Measurements from ENCODE around the gene SPATA1. TPM values are rescaled to one million over a fixed set of nuclear protein-coding genes. Genes with fewer than 3 reads are reported as not detected.

Gene SPATA1
- total and polyA plus RNA-seq, 8 donors = 0.16 to 1.4 (median 0.94) TPM

DNA sequence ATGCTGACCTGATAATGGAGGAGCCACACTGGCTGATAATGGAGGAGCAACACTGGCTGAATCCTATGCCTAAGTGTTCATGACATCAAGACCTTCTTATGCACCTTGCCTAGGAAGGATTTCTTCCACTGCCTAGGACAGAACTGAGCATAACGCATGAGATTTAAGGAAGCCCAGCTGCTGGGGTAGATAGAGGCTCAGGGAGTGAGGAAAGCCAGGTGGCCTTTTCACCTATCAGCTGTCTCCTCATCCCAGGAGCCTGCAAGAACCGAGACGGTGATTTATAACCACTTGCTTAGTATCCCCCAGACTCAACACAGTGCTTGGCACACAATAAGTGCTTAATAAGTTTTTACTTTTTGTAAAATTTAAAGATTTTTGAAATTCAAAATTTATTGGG lies 75.5 kb downstream of the SPATA1 start:
- Histone ChIP-seq H3K27ac (no peak overlapping the region), H3K36me3 (no peaks in the 10 kb centered on the region), H3K27me3 (no peaks in the 10 kb centered on the region), H3K9me3 (no peaks in the 10 kb centered on the region), H3K4me1 (no peaks in the 10 kb centered on the region), H3K4me3 (no peak overlapping the region)
- WGBS, 2 donors = 94 to 96% methylated on average over 3 of the region's 3 CpGs
- no peak for FAIRE-seq
- TF ChIP-seq, protein P1, sequence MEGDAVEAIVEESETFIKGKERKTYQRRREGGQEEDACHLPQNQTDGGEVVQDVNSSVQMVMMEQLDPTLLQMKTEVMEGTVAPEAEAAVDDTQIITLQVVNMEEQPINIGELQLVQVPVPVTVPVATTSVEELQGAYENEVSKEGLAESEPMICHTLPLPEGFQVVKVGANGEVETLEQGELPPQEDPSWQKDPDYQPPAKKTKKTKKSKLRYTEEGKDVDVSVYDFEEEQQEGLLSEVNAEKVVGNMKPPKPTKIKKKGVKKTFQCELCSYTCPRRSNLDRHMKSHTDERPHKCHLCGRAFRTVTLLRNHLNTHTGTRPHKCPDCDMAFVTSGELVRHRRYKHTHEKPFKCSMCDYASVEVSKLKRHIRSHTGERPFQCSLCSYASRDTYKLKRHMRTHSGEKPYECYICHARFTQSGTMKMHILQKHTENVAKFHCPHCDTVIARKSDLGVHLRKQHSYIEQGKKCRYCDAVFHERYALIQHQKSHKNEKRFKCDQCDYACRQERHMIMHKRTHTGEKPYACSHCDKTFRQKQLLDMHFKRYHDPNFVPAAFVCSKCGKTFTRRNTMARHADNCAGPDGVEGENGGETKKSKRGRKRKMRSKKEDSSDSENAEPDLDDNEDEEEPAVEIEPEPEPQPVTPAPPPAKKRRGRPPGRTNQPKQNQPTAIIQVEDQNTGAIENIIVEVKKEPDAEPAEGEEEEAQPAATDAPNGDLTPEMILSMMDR (IDR thresholded peaks at IDR 0.05) = no peak
- intact Hi-C loops (cut with DNase I) = no loop called here
- no peak for DNase-seq
- no peak for ATAC-seq

DNA sequence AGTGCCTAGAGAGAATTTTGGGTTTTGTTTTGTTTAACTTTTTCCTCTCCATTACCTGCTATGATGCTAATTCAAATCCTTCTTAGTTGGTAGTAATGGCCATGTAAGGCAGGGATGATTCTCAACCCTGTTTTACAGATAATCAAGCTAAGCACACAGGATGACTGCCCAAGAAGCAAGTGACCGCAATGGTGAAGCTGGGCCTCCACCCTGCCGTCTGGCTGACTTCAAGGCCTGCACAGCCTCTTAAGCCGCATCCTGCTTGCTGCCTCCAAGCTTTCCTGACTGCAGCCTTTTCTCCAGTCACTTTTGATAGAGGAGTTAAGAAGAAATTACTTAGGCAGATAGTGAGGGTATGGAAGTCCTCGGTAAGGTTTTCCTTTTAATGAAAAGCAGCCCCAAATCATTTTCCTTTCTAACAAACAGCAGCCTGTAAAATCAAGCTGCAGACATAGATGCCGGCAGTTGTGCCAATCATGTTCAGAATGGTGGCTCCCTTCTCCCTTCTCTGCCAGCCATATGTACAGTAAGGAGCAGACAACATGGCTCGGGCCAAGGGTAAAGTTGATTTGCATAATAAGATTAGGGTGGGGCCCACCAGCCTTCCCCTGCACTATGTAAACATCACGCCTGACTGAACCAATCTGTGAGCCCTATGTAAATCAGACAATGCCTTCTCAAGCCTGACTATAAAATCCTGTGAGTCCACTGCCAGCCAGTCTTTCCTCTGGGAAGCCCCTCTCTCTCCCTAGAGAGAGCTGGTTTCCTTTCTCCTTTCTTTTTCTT lies 76.8 kb downstream of the SPATA1 start:
- ATAC-seq (peak in 1 of 4 donors; percentile 29), DNase-seq (no peak), FAIRE-seq (no peak)
- 84 to 86% methylated on average over 7 of the region's 7 CpGs for WGBS, 2 donors
- H3K27me3 ChIP-seq = no peaks in the 10 kb centered on the region
- no peaks in the 10 kb centered on the region for H3K9me3 ChIP-seq
- no peaks in the 10 kb centered on the region for H3K36me3 ChIP-seq
- TF ChIP-seq, protein P1 (IDR thresholded peaks at IDR 0.05) = no peak
- no peak overlapping the region for H3K4me3 ChIP-seq
- intact Hi-C loops (cut with DNase I) = no loop called here
- no peaks in the 10 kb centered on the region for H3K4me1 ChIP-seq
- no peak overlapping the region for H3K27ac ChIP-seq

DNA sequence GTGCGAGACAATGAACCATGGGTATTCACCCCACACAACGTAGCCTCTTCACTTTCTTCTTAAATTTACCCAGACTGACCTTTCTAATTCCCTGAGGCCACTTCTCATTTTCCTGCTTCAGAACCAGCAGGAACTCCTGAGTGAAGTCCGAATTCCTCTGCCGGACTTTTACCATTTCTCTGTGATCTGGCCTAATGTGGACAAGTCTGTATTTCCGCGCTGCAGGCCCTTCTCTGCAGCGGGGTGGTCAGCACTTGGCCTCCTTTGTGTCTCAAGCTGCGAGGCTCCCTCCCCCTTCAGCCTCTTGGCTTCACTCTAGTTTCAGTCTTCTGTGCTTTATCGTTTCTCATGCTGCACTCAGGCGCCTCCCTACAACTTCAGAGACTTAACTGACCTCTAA lies 77.5 kb downstream of the SPATA1 start:
- no peaks in the 10 kb centered on the region for H3K27me3 ChIP-seq
- ATAC-seq (no peak), FAIRE-seq (no peak), DNase-seq (no peak)
- H3K4me1 ChIP-seq = no peaks in the 10 kb centered on the region
- WGBS, 2 donors = 85 to 88% methylated on average over 10 of the region's 10 CpGs
- H3K36me3 ChIP-seq = no peaks in the 10 kb centered on the region
- H3K4me3 ChIP-seq = no peak overlapping the region
- no peaks in the 10 kb centered on the region for H3K9me3 ChIP-seq
- TF ChIP-seq, protein P1 (IDR thresholded peaks at IDR 0.05) = no peak
- intact Hi-C loops (cut with DNase I) = no loop called here
- no peak overlapping the region for H3K27ac ChIP-seq

DNA sequence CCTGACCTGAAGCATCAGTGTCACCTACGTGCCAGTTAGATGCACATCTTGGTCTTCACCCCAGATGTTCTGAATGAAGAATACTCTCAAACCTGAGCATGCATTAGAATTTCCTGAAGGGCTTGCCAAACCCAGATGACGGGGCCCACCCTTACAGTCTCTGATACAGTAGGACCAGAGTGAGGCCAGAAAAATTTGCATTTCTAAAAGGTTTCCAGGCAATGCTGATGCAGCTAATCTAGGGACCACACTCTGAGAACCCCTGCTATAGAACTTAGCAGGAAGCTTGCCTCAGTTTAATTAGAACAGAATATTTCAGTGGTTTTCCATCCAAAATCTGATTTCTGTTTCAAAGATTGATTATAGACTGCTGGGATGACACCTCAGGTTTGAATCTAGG lies 77.9 kb downstream of the SPATA1 start:
- DNase-seq (no peak), ATAC-seq (no peak), FAIRE-seq (no peak)
- WGBS, 2 donors = 83 to 94% methylated on average over 2 of the region's 2 CpGs
- intact Hi-C loops (cut with DNase I) = no loop called here
- Histone ChIP-seq H3K36me3 (no peaks in the 10 kb centered on the region), H3K27me3 (no peaks in the 10 kb centered on the region), H3K4me3 (no peak overlapping the region), H3K27ac (no peak overlapping the region), H3K4me1 (no peaks in the 10 kb centered on the region), H3K9me3 (no peaks in the 10 kb centered on the region)
- TF ChIP-seq, protein P1 (IDR thresholded peaks at IDR 0.05) = no peak

DNA sequence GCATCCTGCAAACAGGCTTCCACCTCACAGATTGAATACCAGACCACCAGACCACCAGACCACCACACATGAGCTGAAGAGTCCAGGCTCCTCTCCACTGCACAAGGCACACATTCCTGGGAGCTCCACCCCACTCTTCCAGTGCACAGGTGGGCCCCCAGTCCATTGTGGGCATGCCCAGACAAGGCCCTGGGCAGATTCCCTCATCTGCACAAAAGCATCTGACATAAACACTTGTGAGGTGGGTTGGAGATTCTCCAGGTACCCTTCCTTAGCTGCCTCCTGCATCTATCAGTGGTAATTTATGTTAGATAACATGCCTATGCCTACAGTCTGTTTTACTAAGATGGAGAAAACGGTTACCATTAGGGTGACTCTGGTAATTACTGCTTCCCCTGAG lies 79.6 kb downstream of the SPATA1 start:
- Histone ChIP-seq H3K4me3 (no peak overlapping the region), H3K36me3 (no peaks in the 10 kb centered on the region), H3K27me3 (no peaks in the 10 kb centered on the region), H3K4me1 (no peaks in the 10 kb centered on the region), H3K27ac (no peak overlapping the region), H3K9me3 (no peaks in the 10 kb centered on the region)
- ATAC-seq = no peak
- WGBS, 2 donors = 54 to 59% methylated on average over 1 of the region's 1 CpG
- no peak for FAIRE-seq
- no peak for DNase-seq
- intact Hi-C loops (cut with DNase I) = no loop called here
- TF ChIP-seq, protein P1 (IDR thresholded peaks at IDR 0.05) = no peak
